Ishikawa (cell line): ENCODE data around the gene STAC3.
A peak's percentile ranks its signal among the peaks of the same experiment; 100 is the strongest.

Experiments
- CEBPB ChIP-seq: IDR thresholded peaks from 2 replicates; pipeline ENCODE4 v1.6.1; 2012
- CREB1 ChIP-seq: IDR thresholded peaks from 2 replicates; pipeline ENCODE4 v1.6.1; 2012; ENCODE audit warnings: low read depth
- EGR1 ChIP-seq: IDR thresholded peaks from 2 replicates; pipeline ENCODE4 v1.6.1; 2012
- EP300 ChIP-seq: IDR thresholded peaks from 2 replicates; pipeline ENCODE4 v1.6.1; 2012; ENCODE audit warnings: borderline replicate concordance
- FOXM1 ChIP-seq: IDR thresholded peaks from 2 replicates; pipeline ENCODE4 v1.6.1; 2012; ENCODE audit warnings: low read depth, borderline replicate concordance
- NFIC ChIP-seq: IDR thresholded peaks from 2 replicates; pipeline ENCODE4 v1.6.1; 2012
- RAD21 ChIP-seq: IDR thresholded peaks from 2 replicates; pipeline ENCODE4 v1.6.1; 2012; ENCODE audit warnings: low read depth
- TAF1 ChIP-seq: IDR thresholded peaks from 2 replicates; pipeline ENCODE4 v1.6.1; 2012; ENCODE audit warnings: low read depth, mild to moderate bottlenecking
- TCF12 ChIP-seq: IDR thresholded peaks from 2 replicates; pipeline ENCODE4 v1.6.1; 2012; ENCODE audit warnings: low read depth
- TEAD4 ChIP-seq: IDR thresholded peaks from 2 replicates; pipeline ENCODE4 v1.6.1; 2012
- USF1 ChIP-seq: IDR thresholded peaks from 2 replicates; pipeline ENCODE4 v1.6.1; 2012
- YY1 ChIP-seq: IDR thresholded peaks from 2 replicates; pipeline ENCODE4 v1.6.1; 2012; ENCODE audit warnings: low read depth
- ZBTB7A ChIP-seq: IDR thresholded peaks from 2 replicates; pipeline ENCODE4 v1.6.1; 2012; ENCODE audit warnings: low read depth
- TF ChIP-seq, protein P1 (sequence below): IDR thresholded peaks from 2 replicates; pipeline ENCODE4 v1.6.1; 2012; ENCODE audit warnings: low read depth, mild to moderate bottlenecking
- TF ChIP-seq, protein P2 (sequence below): IDR thresholded peaks from 2 replicates; pipeline ENCODE4 v1.6.1; 2012

STAC3 gene

GRCh38 chr12:57250956-57251355, at the start of gene STAC3:
Gene STAC3, minus strand, starts transcription at chr12:57251187. Its CDS starts 1,551 bp downstream, at chr12:57249636.
- TF ChIP-seq EGR1 (no peak), CEBPB (no peak), TEAD4 (no peak), ZBTB7A (no peak), YY1 (no peak)
- TF ChIP-seq, protein P1, sequence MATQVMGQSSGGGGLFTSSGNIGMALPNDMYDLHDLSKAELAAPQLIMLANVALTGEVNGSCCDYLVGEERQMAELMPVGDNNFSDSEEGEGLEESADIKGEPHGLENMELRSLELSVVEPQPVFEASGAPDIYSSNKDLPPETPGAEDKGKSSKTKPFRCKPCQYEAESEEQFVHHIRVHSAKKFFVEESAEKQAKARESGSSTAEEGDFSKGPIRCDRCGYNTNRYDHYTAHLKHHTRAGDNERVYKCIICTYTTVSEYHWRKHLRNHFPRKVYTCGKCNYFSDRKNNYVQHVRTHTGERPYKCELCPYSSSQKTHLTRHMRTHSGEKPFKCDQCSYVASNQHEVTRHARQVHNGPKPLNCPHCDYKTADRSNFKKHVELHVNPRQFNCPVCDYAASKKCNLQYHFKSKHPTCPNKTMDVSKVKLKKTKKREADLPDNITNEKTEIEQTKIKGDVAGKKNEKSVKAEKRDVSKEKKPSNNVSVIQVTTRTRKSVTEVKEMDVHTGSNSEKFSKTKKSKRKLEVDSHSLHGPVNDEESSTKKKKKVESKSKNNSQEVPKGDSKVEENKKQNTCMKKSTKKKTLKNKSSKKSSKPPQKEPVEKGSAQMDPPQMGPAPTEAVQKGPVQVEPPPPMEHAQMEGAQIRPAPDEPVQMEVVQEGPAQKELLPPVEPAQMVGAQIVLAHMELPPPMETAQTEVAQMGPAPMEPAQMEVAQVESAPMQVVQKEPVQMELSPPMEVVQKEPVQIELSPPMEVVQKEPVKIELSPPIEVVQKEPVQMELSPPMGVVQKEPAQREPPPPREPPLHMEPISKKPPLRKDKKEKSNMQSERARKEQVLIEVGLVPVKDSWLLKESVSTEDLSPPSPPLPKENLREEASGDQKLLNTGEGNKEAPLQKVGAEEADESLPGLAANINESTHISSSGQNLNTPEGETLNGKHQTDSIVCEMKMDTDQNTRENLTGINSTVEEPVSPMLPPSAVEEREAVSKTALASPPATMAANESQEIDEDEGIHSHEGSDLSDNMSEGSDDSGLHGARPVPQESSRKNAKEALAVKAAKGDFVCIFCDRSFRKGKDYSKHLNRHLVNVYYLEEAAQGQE: no peak

GRCh38 chr12:57299514-57300016, 48.6 kb upstream of the STAC3 start:
- TF ChIP-seq FOXM1: no peak
- TF ChIP-seq NFIC: peak; percentile 73
- TF ChIP-seq CEBPB: no peak

DNA sequence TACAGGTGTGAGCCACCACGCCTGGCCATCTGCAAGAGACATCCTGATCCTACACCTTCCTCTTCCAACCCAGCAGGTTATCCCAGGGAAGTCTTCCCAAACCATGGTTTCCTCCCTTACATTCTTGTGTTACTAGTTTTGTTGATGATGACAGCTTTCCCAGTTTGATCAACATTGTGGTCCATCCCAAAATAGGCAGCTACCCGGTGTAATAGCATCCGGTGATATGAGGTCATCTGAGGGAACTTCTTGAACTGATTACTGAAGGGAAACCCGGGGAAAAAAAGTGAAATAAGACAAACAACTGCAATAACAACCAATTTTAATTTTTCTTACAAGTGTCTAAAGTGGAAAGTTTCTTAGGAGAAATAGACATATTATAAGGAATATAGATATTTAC, 45.3 kb upstream of the STAC3 start:
- no peak for TF ChIP-seq RAD21
- TF ChIP-seq TCF12: no peak
- no peak for TF ChIP-seq USF1
- no peak for TF ChIP-seq CEBPB
- no peak for TF ChIP-seq ZBTB7A
- TF ChIP-seq, protein P1: no peak
- no peak for TF ChIP-seq YY1
- no peak for TF ChIP-seq TEAD4
- TF ChIP-seq, protein P2, sequence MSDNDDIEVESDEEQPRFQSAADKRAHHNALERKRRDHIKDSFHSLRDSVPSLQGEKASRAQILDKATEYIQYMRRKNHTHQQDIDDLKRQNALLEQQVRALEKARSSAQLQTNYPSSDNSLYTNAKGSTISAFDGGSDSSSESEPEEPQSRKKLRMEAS: no peak
- no peak for TF ChIP-seq FOXM1
- TF ChIP-seq EP300: no peak
- no peak for TF ChIP-seq CREB1
- no peak for TF ChIP-seq TAF1
- TF ChIP-seq NFIC: no peak
- TF ChIP-seq EGR1: no peak

DNA sequence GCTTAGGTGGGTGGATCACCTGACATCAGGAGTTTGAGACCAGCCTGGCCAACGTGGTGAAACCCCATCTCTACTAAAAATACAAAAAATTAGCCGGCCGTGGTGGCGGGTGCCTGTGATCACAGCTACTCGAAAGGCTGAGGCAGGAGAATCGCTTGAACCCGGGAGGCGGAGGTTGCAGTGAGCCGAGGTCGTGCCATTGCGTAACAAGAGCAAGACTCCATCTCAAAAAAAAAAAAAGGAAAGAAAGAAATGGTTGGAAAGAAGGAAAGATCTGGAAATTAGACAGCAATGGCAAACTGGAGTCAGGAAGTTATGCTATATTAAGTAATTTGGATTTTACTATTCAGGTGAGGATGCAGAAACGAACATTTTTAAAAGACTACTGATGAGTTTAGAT, 31.1 kb upstream of the STAC3 start:
- peak; percentile 48; the same call in 1 of the 2 replicates for TF ChIP-seq CEBPB

GRCh38 chr12:57280211-57281062, 29.4 kb upstream of the STAC3 start:
- TF ChIP-seq EP300 (peak; percentile 62; the same call in 1 of the 2 replicates), USF1 (peak; percentile 92), TCF12 (peak; percentile 57), EGR1 (peak; percentile 99), CREB1 (no peak; the same call in 1 of the 2 replicates)
- TF ChIP-seq, protein P2: peak; percentile 76

GRCh38 chr12:57278465-57279381, 27.7 kb upstream of the STAC3 start:
- TF ChIP-seq EGR1 (no peak), TCF12 (no peak), CREB1 (no peak), NFIC (no peak), YY1 (no peak), CEBPB (no peak)
- TF ChIP-seq, protein P2: no peak
- TF ChIP-seq, protein P1: no peak
